HG02840 (cell line): ENCODE measurements around the gene ANKRD39.
A peak's percentile ranks its signal among the peaks of the same experiment; 100 is the strongest.

Experiments
- ATAC-seq: cut with Tn5 transposase; IDR thresholded peaks from one replicate; pipeline ENCODE4 v1.9.1; 2021; ENCODE audit warnings: mild to moderate bottlenecking, moderate library complexity, moderate number of reproducible peaks; ENCODE audit not compliant: unreplicated experiment, low FRiP score

ANKRD39 gene

DNA sequence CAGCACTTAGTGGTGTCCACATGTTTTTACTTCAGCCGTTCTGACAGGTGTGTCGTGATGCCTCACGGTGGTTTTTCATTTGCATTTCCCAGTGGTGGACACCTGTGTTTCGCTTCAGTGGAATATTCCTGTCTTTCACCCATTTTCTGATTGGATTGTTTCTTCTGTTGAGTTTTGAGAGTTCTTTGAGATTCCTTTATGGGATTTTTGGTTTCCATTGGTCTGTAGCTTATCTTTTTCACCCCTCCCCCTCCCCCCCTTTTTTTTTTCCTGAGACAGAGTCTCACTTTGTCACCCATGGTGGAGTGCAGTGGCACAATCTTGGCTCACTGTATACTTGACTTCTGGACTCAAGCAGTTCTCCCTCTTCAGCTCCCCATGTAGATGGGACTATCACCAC, 22.0 kb downstream of the ANKRD39 start:
- ATAC-seq, result no peak

DNA sequence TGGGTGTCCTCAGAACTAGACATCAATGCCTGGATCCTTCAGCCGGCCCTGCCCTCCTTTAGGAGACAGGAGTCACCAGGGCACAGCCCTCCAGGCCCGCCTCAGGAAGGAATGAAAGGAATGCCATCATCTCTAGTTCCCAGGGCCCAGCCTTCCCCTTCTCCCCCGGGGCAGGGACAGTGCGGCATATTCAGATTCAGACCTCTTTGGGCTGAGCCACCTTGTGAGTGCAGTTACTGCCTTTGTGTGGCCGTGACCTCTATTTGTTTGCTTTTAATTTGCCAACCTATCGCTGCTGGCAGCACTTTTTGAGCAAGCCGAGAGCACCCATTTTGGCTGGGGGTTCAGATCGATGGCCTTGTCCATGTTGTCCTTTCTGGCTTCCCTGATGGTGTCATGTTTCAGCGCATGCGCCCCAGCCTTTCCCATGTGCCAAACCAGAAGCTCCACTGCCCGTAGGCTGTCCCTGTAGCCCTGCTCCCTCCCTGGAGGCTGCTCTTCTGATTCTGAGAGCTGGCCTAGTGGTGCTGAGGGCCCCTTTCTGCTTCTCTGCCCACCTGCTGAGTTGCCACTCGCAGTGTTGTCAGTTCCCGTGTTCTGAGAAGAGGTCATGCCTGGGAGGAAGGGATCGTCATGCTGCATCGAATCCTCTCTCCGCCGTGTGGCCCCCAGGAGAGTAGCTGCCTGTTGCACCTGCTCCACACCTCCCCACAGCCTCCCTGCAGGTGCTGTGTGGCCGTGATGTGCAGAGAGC, 24.9 kb downstream of the ANKRD39 start:
- ATAC-seq, result no peak

DNA sequence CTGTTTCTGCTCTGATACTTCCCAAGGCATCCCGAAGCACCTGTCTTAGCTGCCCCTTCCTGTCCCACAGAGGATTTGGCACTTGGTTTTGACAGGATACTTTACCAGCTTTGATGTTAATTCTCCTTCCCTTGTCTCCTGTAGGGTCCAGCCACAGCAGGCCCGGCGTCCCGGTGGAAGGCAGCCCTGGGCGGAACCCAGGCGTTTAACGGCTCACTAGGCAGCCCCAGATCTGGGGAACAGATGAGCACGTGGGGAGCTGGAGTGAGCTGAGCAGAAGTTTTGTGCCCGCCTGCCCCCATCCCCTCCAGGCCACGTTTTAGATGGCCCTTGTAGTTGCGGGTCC, 25.4 kb downstream of the ANKRD39 start:
- no peak for ATAC-seq

DNA sequence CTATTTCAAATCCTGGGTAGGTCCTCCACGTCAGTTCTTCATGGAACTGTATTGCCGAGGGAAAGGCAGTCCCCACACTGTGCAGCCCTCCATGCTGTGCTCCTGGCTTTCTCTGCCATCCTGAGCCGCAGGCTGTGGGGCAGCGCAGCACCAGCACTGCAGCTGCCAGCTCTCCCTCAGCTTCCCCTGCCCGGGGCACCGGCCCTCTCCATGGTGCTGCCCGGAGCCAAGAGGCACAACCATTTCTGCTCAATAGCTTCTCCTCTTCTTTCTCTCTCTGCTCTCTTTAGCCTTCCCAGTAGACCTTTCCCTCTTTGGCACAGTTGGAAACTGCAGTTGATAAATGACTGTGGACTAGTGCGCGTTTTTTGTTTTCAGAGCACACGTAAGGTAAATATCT, 26.1 kb downstream of the ANKRD39 start:
- ATAC-seq, result no peak

DNA sequence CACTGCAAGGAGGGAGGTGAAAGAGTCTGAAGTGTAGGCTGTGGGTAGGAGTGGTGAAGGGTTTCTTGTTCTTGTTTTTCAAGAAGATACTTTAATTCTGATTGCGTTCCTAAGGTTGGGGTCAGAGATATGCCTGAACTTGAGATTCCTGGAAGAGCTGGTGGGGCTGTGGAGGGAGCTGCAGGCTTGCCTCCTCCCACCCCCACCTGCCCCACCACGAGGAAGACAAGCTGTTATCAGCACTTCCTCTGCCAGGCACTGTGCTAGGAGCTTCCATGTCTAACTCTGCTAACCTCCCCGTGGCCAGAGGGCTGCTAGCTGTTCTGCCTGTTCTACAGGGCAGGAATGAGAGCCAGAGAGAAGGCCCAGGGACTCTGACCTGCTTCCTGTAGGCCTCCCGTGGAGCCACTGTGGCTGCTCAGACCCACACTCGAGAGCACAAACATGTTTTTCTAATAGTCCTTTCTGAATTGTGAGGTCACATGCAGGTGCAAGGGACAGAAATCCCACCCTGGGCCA, 27.7 kb downstream of the ANKRD39 start:
- ATAC-seq, result no peak

DNA sequence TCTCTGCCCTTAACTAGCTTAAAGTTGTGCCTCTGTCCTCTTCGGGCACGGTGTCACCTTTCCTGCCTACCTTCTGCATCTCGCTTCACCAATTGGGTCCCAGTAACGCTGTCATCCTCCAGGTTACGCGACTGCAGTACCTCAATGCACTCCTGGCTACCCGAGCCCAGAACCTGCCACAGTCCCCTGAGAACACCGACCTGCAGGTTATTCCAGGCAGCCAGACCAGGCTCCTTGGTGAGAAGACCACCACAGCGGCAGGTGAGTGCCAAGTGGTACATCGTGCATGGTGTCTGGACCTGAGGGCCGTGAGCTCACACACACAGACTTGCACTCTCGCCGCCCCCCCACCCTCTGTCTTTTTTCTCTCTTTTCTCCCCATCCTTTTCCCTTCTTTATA, 28.9 kb downstream of the ANKRD39 start:
- no peak for ATAC-seq

DNA sequence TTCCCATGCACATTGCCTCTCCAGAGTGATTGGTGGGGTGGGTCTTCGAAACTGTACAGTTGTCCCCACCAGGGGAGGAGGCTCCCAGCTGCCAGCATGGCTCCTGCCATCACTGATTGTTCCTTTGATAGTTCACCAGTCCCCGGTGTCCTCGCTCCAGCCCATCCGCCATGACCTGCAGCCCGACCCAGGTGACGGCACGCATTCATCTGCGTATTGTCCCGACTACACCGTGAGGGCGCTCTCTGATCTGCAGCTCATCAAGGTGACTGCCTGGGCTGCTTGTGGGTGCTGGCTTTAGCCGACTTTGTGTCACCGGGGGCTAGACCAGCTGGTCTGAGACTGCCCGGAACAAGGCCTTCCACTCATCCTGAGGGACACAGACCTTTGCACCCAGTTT, 29.4 kb downstream of the ANKRD39 start:
- no peak for ATAC-seq

DNA sequence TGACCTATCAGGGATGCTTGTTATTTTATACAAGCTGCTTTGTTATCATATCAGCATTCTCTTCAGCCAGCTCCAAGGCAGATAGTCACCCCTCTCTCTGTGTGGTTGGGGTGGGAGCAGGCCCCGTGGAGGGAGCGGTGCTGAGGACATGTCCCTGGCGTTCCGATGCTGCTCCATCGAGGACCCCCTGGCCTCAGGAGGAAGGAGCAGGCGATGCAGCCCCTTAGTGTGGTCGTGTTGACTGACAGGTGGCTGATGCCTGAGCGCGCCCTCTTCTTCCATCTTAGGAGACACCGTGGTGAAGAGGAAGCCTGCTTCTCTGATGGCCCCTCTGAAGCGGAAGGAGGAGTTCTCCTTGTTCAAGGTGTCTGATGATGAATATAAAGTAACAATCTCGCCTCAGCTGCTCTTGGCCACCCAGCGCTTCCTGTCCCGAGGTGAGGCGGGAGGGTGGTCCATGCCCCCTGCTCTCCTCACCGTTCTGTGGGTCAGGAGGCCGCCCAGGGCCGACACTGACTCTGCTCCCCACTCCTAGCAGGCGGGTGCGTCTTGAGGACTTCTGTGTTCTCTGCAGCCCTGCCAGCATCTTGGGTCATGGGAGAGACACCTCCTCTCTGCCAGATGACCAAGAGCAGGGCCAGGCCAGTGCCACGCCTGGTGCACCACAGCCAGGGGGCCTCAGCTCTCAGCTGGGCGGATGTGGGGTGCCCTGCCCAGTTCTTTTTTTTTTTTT, 31.1 kb downstream of the ANKRD39 start:
- no peak for ATAC-seq

DNA sequence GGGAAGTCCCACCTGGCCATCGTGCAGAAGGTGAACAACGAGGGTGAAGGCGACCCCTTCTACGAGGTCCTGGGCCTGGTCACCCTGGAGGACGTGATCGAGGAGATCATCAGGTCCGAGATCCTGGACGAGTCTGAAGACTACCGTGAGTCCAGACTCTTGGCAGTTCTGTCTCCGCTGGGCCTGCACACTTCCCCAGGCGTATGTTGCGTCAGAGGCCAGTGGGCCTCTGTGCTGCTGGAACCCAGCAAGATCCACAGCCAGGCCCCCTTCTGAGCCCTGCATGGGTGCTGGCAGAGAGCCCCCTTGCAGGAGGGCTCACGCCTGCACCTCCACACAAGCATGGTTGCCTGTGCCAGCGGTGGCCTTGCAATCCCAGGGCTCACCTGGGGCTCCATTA, 32.8 kb downstream of the ANKRD39 start:
- ATAC-seq, result no peak

DNA sequence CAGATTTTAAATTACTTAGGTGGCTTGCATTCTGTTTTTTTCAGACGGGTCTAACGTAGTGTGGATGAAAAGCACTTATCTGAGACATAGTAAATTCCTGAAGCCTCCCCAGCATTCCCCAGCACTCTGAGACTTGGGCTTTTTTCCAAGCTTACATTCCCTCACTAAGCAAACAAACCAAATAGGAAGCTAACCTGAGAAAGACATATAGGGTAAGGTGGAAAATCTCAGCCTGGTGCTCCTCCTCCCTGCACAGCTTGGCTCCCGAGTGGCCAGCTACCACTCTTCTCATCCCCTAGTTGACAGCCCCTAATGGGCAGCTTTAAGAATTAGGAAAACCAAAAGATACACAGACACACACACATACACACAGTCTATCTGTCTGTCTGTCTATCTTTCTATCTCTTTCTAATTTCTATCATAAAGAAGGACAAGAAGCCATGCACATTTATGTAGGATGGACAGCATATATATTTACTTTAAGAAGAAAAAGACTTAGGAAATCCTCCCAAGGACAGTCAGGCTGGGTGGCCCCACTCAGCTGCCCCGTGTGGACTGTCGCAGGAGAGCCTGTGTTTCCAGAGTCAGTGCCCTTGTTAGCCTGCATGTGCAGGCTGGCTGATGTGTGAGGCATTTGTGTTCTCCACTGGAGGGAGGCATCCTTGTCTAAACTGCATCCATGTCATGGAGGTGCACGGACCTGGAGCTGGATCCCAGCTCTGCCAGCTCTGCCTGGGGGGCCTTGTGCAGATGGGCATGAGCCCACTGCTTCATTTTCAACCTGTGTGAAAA, 33.5 kb downstream of the ANKRD39 start:
- no peak for ATAC-seq

DNA sequence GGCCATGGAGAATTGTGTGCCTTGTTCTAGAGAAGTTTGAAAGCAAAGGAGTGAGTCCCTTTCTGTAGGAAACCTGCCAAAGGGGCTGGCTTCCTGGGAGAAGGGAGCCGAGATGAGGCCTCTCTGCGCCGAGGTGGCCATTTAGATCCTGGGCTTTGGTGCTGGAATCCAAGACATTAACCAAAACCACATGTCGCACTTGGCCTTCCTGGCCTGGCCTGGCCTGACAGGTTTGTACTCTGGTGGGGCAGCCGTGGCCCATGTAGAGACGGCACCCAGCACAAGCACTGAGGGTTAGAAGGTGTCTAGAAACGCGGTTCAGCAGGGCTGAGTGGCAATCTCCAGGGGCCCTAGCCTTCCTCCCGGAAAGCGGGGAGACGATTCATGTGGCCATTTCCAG, 34.6 kb downstream of the ANKRD39 start:
- ATAC-seq, result no peak

DNA sequence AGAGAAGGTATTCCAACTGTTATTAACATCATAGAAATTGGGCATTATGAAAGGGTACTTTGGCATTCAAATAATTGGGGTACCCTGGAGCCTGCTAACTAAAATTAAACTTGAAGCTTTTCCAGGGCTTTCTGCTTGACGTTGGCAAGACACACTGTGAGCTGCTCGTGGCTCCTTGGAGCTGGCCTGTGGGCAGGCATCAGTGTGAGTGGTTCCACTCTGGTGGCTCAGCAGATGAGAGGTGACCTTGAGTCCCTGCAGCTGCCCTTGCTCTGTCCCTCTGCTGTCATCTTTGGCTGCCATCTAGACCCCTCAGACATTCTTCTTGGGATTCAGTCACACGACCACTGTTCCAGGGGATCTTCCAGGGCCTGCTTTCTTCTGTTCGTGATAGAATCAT, 35.0 kb downstream of the ANKRD39 start:
- no peak for ATAC-seq

DNA sequence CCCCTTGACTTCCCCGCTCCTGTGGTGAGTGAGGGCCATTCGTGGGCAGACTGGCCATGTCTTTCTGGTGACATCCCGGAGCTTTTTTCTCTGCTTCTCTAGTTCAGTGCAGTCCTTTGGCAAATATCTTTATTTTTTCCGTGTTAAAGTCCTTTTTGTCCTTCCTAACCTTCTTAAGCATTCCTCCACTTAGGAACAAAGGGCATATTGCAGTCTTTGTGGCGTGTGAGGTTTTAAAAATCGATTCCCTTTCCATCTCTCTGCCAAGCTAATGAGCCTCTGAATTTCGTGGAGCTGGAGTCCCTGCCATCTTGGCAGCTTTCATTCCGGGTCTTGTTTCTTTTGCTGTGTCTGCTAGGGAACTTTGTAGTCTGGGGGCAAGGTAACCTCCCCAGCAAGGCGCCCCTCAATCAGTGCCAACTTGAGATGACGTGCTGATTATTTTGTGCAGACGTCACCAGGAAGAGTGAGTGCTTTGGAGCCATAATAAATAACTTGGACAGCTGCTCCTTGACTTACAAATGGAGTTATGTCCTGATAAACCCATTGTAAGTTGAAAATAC, 36.6 kb downstream of the ANKRD39 start:
- ATAC-seq, result no peak

DNA sequence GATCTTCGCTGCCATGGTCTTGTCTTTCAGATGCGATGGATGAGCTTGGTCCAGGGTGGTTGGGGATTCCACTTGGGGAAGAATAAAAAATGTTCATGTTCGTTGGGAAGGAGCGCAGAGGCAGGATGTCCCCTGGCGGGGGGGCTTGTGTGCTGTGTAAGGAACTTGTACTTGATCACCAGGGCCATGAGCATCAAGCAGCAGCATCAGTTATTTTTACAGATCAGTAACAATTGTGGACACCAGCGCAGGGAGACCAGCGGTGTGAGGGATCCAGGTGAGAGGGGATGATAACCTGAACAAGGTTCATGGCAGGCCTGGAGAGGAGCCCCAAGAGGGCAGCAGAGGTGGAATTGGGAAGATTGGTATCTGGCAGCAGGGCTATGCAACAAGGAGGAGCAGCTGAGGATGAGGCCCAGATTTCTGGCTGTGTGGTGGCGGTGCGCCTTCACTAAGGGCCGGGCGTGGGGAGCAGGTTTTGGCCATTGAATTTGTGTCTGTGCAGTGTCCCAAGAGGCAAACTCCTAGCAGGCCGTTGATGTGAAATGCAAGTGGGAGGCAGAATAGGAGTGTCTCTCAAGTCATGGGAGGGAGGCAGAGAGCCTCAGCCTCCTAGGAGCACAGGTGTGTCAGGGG, 37.8 kb downstream of the ANKRD39 start:
- no peak for ATAC-seq

DNA sequence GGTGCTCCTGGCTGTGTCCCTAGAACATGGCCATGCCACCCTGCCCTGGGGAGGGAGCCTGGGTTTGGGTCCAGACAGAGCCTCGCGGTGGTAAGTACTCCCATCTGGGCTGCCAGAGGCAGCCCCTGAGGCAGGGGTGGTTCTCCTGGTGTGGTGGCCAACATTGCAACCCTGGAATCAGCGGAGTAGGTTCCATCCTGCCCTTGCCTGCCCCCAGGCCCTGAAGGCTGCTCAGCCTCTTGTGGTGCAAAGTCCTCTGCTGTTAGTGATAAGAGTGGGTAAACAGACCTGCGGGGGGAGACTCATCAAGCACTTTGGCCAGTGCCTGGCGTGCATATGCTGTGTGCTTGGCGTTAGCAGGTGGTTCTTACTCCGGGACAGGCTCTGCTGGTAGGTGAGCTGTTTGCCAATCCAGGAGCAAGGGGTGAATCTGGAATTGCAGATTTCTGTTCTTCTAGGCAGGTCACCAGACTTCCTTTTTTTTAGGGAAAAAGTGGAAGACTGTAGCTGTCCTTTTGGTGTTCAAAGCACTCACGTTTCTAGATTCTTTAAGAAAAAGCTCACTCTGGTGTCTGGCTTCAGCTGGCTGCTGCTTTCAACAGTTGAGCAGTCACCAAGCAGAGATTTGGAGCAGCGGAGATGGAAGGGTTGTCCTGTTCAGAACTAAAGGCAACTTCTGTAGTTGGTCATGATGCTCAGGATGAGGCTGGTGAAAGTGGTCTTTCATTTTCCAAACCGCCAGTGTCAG, 38.5 kb downstream of the ANKRD39 start:
- ATAC-seq, result no peak

DNA sequence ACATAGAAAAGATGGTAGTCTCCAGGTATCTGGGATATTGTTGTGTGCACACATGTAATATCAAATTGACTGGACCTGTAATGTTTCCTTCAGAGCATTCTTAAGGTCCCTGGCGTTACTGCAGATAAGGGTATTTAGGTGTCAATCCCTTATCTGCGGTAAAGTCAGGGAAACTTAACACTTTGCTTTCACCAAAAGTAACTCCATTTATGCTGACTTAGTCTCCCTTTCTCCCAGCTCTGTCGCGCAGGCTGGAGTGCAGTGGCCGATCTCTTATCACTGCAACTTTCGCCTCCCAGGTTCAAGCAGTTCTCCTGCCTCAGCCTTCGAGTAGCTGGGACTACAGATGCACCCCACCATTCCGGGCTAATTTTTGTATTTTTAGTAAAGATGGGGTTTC, 39.9 kb downstream of the ANKRD39 start:
- no peak for ATAC-seq

DNA sequence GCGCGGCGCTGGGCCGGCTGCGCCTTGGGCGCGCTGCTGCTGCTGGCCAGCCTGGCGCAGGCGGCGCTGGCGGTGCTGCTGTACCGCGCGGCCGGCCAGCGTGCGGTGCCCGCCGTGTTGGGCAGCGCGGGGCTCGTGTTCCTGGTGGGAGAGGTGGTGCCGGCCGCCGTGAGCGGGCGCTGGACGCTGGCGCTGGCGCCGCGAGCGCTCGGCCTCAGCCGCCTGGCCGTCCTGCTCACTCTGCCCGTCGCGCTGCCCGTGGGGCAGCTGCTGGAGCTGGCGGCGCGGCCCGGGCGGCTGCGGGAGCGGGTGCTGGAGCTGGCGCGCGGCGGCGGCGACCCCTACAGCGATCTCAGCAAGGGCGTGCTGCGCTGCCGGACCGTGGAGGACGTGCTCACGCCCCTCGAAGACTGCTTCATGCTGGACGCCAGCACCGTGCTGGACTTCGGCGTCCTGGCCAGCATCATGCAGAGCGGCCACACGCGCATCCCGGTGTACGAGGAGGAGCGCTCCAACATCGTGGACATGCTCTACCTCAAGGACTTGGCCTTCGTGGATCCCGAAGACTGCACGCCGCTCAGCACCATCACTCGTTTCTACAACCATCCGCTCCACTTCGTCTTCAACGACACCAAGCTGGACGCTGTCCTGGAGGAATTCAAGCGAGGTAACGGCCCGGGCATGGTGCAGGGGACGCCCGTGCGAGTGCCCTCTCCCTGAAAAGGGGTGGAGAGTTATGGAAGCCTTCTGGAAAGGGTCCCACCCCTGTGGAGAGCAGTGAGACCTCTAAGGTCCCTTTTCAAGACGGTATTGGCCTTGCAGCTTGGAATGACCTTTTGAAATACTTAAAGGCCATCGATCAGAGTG, 40.7 kb downstream of the ANKRD39 start:
- ATAC-seq, result no peak

DNA sequence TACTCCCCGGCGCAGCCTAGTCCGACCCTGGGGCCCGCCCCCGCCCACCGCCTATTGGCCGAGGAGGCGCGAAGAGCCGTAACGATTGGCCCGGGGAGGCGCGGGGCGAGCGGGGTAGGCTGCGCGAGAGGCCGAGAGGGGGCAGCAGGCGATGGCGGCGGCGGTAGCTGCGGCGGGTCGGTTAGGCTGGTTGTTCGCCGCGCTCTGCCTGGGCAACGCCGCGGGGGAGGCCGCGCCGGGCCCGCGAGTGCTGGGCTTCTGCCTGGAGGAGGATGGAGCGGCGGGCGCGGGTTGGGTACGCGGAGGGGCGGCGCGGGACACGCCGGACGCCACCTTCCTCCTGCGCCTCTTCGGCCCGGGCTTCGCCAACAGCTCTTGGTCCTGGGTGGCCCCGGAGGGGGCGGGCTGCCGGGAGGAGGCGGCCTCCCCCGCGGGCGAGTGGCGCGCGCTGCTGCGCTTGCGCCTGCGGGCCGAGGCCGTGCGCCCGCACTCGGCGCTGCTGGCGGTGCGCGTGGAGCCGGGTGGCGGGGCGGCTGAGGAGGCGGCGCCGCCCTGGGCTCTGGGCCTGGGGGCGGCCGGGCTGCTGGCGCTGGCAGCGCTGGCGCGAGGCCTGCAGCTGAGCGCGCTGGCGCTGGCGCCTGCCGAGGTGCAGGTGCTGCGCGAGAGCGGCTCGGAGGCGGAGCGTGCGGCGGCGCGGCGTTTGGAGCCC, 41.5 kb downstream of the ANKRD39 start, which contains the start of gene CNNM3:
Gene CNNM3, plus strand, starts transcription at position 142 of the 709 bp plus-strand sequence. Its CDS starts 10 bp downstream, at position 152.
- ATAC-seq, result peak; percentile 77
